Panc1 (cell line): ENCODE results near the gene CACNA1A.

Source experiments
- CTCF ChIP-seq: fragments of 450-650 bp; IDR thresholded peaks from 2 replicates; pipeline ENCODE4 v1.5.1; 2017; ENCODE audit warnings: mild to moderate bottlenecking
- POLR2AphosphoS5 ChIP-seq: IDR thresholded peaks from 2 replicates; pipeline ENCODE4 v1.6.1; 2012; ENCODE audit warnings: mild to moderate bottlenecking, low read depth, low read length, moderate library complexity
- SIN3A ChIP-seq: IDR thresholded peaks from 2 replicates; pipeline ENCODE4 v1.6.1; 2012; ENCODE audit warnings: low read depth, mild to moderate bottlenecking, low read length, moderate library complexity, borderline replicate concordance; ENCODE audit not compliant: insufficient read depth
- TCF7L2 ChIP-seq: IDR thresholded peaks from 2 replicates; pipeline ENCODE4 v1.6.1; 2011; ENCODE audit warnings: mild to moderate bottlenecking, low read depth, low read length, inconsistent platforms
- TF ChIP-seq, protein P1 (sequence below), 2 experiments: IDR thresholded peaks; 2 replicates each; pipeline ENCODE4 v1.6.1; 2011 to 2012; ENCODE audit warnings: low read depth in 2 of 2, control low read depth in 1 of 2, low read length in 1 of 2, mild to moderate bottlenecking in 1 of 2, moderate library complexity in 1 of 2; ENCODE audit not compliant: insufficient read depth in 1 of 2

DNA sequence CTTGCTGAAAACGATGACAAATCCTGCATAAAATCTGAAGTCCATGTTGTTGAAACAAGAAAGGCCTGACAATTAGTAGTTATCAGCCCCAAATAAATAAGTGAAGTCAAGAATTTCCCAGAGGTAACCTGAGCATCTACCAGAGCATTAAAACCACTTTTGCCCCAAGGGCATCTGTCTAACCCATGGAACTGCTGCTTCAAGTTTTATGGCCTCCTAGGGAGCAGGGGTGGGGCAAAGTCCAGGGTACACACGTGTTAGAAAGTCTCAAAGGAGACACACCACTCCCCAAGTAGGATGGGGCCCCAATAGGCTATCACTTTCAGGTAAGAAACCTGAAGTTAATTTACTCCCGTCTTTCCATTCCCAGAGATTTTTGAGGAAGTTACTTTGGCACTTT is 81.1 kb downstream of the CACNA1A start:
- TF ChIP-seq CTCF (no peak), POLR2AphosphoS5 (no peak), TCF7L2 (no peak), SIN3A (no peak)
- TF ChIP-seq, protein P1, sequence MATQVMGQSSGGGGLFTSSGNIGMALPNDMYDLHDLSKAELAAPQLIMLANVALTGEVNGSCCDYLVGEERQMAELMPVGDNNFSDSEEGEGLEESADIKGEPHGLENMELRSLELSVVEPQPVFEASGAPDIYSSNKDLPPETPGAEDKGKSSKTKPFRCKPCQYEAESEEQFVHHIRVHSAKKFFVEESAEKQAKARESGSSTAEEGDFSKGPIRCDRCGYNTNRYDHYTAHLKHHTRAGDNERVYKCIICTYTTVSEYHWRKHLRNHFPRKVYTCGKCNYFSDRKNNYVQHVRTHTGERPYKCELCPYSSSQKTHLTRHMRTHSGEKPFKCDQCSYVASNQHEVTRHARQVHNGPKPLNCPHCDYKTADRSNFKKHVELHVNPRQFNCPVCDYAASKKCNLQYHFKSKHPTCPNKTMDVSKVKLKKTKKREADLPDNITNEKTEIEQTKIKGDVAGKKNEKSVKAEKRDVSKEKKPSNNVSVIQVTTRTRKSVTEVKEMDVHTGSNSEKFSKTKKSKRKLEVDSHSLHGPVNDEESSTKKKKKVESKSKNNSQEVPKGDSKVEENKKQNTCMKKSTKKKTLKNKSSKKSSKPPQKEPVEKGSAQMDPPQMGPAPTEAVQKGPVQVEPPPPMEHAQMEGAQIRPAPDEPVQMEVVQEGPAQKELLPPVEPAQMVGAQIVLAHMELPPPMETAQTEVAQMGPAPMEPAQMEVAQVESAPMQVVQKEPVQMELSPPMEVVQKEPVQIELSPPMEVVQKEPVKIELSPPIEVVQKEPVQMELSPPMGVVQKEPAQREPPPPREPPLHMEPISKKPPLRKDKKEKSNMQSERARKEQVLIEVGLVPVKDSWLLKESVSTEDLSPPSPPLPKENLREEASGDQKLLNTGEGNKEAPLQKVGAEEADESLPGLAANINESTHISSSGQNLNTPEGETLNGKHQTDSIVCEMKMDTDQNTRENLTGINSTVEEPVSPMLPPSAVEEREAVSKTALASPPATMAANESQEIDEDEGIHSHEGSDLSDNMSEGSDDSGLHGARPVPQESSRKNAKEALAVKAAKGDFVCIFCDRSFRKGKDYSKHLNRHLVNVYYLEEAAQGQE (IDR thresholded peaks at IDR 0.05; ENCODE audit: insufficient read depth in 1 of 2, low read depth in 2 of 2, low read length in 1 of 2), result no peak
